Spinal cord (tissue), 10 donors: ENCODE measurements around the gene PPP2R3C. TPM values are rescaled to one million over a fixed set of nuclear protein-coding genes. Genes with fewer than 3 reads are reported as not detected.
"Not testable (repeated sequence)": the region's sequence is repeated elsewhere in the genome, so short reads cannot be mapped to it uniquely, and the experiment has no call there.

ENCODE experiments used
- DNase-seq, 6 donors: peaks; one replicate each; pipeline versions ENCODE4 v3.0.0 to v3.0.0-alpha.2; 2013 to 2015; ENCODE audit warnings: low spot score in 6 of 6, low read depth in 4 of 6
- H3K27ac ChIP-seq: one replicate; pipeline ENCODE4 v1.5.1; 2013; ENCODE audit warnings: low read depth, low read length, control low read depth
- H3K27me3 ChIP-seq: one replicate; pipeline ENCODE4 v1.6.1; 2013; ENCODE audit warnings: low read length; ENCODE audit not compliant: control insufficient read depth, insufficient read depth
- H3K36me3 ChIP-seq: one replicate; pipeline ENCODE4 v1.6.1; 2013; ENCODE audit warnings: low read length; ENCODE audit not compliant: control insufficient read depth, insufficient read depth
- H3K4me1 ChIP-seq: one replicate; pipeline ENCODE4 v1.6.1; 2013; ENCODE audit warnings: low read length; ENCODE audit not compliant: control insufficient read depth, insufficient read depth
- H3K4me3 ChIP-seq: one replicate; pipeline ENCODE4 v1.5.1; 2013; ENCODE audit warnings: low read depth, low read length, control low read depth
- H3K9me3 ChIP-seq: one replicate; pipeline ENCODE4 v1.6.1; 2013; ENCODE audit warnings: low read length; ENCODE audit not compliant: control insufficient read depth, insufficient read depth
- WGBS: methylation state at CpG from one replicate; pipeline ENCODE4 v1.1.5; 2013; ENCODE audit warnings: missing lambda C conversion rate; ENCODE audit not compliant: insufficient coverage; 5-methylcytosine and 5-hydroxymethylcytosine counted together
- polyA plus RNA-seq, 2 donors: library from polyadenylated mRNA; unstranded; fragments of 120-200 nt; gene quantifications; one replicate each; pipeline ENCODE4 v1.2.1, GENCODE V29; 2013; ENCODE audit not compliant: insufficient read length in 2 of 2
- total RNA-seq, 2 donors: library from RNA; depleted of rRNA in 1 of 2; stranded (reverse); fragments of 120-200 nt in 1 of 2; fragments of >200 nt in 1 of 2; gene quantifications; one replicate each; pipeline versions ENCODE4 v1.2.3 to v1.2.4, GENCODE V29; 2013 to 2014
- donor health status: healthy.

PPP2R3C gene
- total and polyA plus RNA-seq, 4 donors = 40.6 to 65.1 (median 61.4) TPM

GRCh38 chr14:35046048-35046750, 75.6 kb downstream of the PPP2R3C start, which contains the start of gene FAM177A1:
TSS of gene FAM177A1 (plus strand) at chr14:35046272. CDS start at chr14:35046464, 192 bp downstream.
- Histone ChIP-seq H3K27ac (peak within 1 kb of the TSS; percentile 97), H3K4me1 (peaks cover 13% of the 10 kb centered on the region), H3K36me3 (peaks cover 10% of the 10 kb centered on the region), H3K4me3 (peak within 1 kb of the TSS; percentile 92), H3K9me3 (no peaks in the 10 kb centered on the region), H3K27me3 (no peaks in the 10 kb centered on the region)
- WGBS = under 1% methylated on average over 77 of the region's 77 CpGs
- DNase-seq = peak; percentile 75 to 98 (median 92)

GRCh38 chr14:35045798-35046047, 76.1 kb downstream of the PPP2R3C start:
- WGBS = 0% methylated on average over 6 of the region's 6 CpGs
- no peaks in the 10 kb centered on the region for H3K27me3 ChIP-seq
- H3K4me1 ChIP-seq = peaks cover 13% of the 10 kb centered on the region
- peaks cover 7% of the 10 kb centered on the region for H3K36me3 ChIP-seq
- H3K4me3 ChIP-seq = peak overlapping the region; percentile 92
- H3K27ac ChIP-seq = peak overlapping the region; percentile 97
- H3K9me3 ChIP-seq = no peaks in the 10 kb centered on the region
- no peak for DNase-seq

- peak in 1 of 6 donors; percentile 6 for DNase-seq
- Histone ChIP-seq H3K27ac (peak overlapping the region; percentile 97), H3K4me1 (peaks cover 13% of the 10 kb centered on the region), H3K27me3 (no peaks in the 10 kb centered on the region), H3K4me3 (peak overlapping the region; percentile 92), H3K9me3 (no peaks in the 10 kb centered on the region), H3K36me3 (peaks cover 6% of the 10 kb centered on the region)
- WGBS = 17% methylated on average over 2 of the region's 8 CpGs
Measured at GRCh38 chr14:35044939-35045797, 76.6 kb downstream of the PPP2R3C start.

GRCh38 chr14:35043046-35043445, 78.7 kb downstream of the PPP2R3C start:
- Histone ChIP-seq H3K4me3 (no peak overlapping the region), H3K27me3 (no peaks in the 10 kb centered on the region), H3K9me3 (peaks cover 1% of the 10 kb centered on the region), H3K4me1 (peaks cover 13% of the 10 kb centered on the region), H3K27ac (no peak overlapping the region), H3K36me3 (no peaks in the 10 kb centered on the region)
- no peak for DNase-seq
- no CpG with 5 or more reads among the region's 2 CpGs for WGBS

GRCh38 chr14:35042632-35043031, 79.2 kb downstream of the PPP2R3C start:
- Histone ChIP-seq H3K36me3 (no peaks in the 10 kb centered on the region), H3K9me3 (peaks cover 1% of the 10 kb centered on the region), H3K27ac (no peak overlapping the region), H3K27me3 (no peaks in the 10 kb centered on the region), H3K4me3 (no peak overlapping the region), H3K4me1 (peaks cover 13% of the 10 kb centered on the region)
- WGBS = 81% methylated on average over 2 of the region's 3 CpGs
- DNase-seq = no peak

- WGBS = no CpG with 5 or more reads among the region's 17 CpGs
- H3K27me3 ChIP-seq, H3K4me3 ChIP-seq, H3K36me3 ChIP-seq, H3K4me1 ChIP-seq, H3K27ac ChIP-seq, DNase-seq: not testable (repeated sequence)
- H3K9me3 ChIP-seq = peaks cover 12% of the 10 kb centered on the region
Measured at GRCh38 chr14:35038312-35038711, 83.5 kb downstream of the PPP2R3C start.

Other genes with a start within 250 kb of the PPP2R3C start
- 10 to 100 TPM; 17.2 to 19.2 TPM for gene BAZ1A, start 246.6 kb downstream of the PPP2R3C start, total RNA-seq
- 10 to 100 TPM; 14.5 to 16.6 TPM for gene BAZ1A, start 246.6 kb downstream of the PPP2R3C start, polyA plus RNA-seq
- 10 to 100 TPM; 67.9 to 73.1 TPM for gene SRP54, start 139.0 kb downstream of the PPP2R3C start, total RNA-seq
- 10 to 100 TPM; 57.6 to 59.3 TPM for gene SRP54, start 139.0 kb downstream of the PPP2R3C start, polyA plus RNA-seq
- 10 to 100 TPM; 59.4 to 71.4 TPM for gene FAM177A1, start 75.7 kb downstream of the PPP2R3C start, total RNA-seq
- 100 to 1,000 TPM in 1 of 2 donors, 10 to 100 TPM in 1; 94.2 to 106 TPM for gene FAM177A1, start 75.7 kb downstream of the PPP2R3C start, polyA plus RNA-seq
- 10 to 100 TPM; 23.2 to 43.5 TPM for gene PRORP, start 562 bp upstream of the PPP2R3C start, total RNA-seq
- 10 to 100 TPM; 23.3 to 23.7 TPM for gene PRORP, start 562 bp upstream of the PPP2R3C start, polyA plus RNA-seq
- gene PSMA6, start 170.4 kb upstream of the PPP2R3C start, total RNA-seq = 100 to 1,000 TPM; 155 to 167 TPM
- 100 to 1,000 TPM; 165 to 171 TPM for gene PSMA6, start 170.4 kb upstream of the PPP2R3C start, polyA plus RNA-seq